CD14-positive monocyte (primary cell): ENCODE data around the gene TAAR8. TPM values are rescaled to one million over a fixed set of nuclear protein-coding genes. Genes with fewer than 3 reads are reported as not detected.

Experiments
- DNase-seq, 3 donors: peaks; one replicate each; pipeline ENCODE4 v3.0.0-alpha.2; 2011 to 2022
- H2AFZ ChIP-seq: 2 replicates; pipeline ENCODE4 v1.6.0; 2012; ENCODE audit warnings: mild to moderate bottlenecking, low read depth, low read length, inconsistent platforms; ENCODE audit not compliant: insufficient read depth, poor library complexity, severe bottlenecking
- H3K27ac ChIP-seq, 2 donors: 1 replicate in 1 of 2; 2 replicates in 1 of 2; pipeline ENCODE4 v1.5.1; 2012 to 2013; ENCODE audit warnings: low read length in 2 of 2, control low read depth in 1 of 2, inconsistent platforms in 1 of 2, low read depth in 1 of 2, mild to moderate bottlenecking in 1 of 2
- H3K27me3 ChIP-seq, 2 donors: one replicate each; pipeline versions ENCODE4 v1.6.0 to v1.6.1; 2011 to 2013; ENCODE audit warnings: low read length in 2 of 2; ENCODE audit not compliant: control insufficient read depth in 2 of 2, insufficient read depth in 2 of 2
- H3K36me3 ChIP-seq, 2 donors: replicated peaks in 1 of 2; 1 replicate in 1 of 2; 2 replicates in 1 of 2; pipeline versions ENCODE4 v1.5.1 to v1.6.1; 2012 to 2013; ENCODE audit warnings: low read length in 2 of 2, control low read depth in 1 of 2, inconsistent platforms in 1 of 2, mild to moderate bottlenecking in 1 of 2; ENCODE audit not compliant: insufficient read depth in 2 of 2, control insufficient read depth in 1 of 2
- H3K4me1 ChIP-seq, 2 donors: 1 replicate in 1 of 2; 2 replicates in 1 of 2; pipeline versions ENCODE4 v1.5.1 to v1.6.1; 2012 to 2013; ENCODE audit warnings: low read length in 2 of 2, control low read depth in 1 of 2, inconsistent platforms in 1 of 2, mild to moderate bottlenecking in 1 of 2, moderate library complexity in 1 of 2; ENCODE audit not compliant: insufficient read depth in 2 of 2, control insufficient read depth in 1 of 2
- H3K4me2 ChIP-seq: replicated peaks from 2 replicates; pipeline ENCODE3; 2012; ENCODE audit warnings: low read length, moderate library complexity, mild to moderate bottlenecking; ENCODE audit not compliant: poor library complexity, severe bottlenecking; ENCODE audit errors: extremely low read depth
- H3K4me3 ChIP-seq, 3 experiments: fragments of 200-600 bp in 1 of 3; sonication (generic) in 1 of 3; replicated peaks in 1 of 3; 1 replicate in 2 of 3; 2 replicates in 1 of 3; pipeline ENCODE4 v1.5.1; 2011 to 2013; ENCODE audit warnings: low read length in 3 of 3, mild to moderate bottlenecking in 3 of 3, control low read depth in 2 of 3, low read depth in 2 of 3, inconsistent platforms in 1 of 3, moderate library complexity in 1 of 3
- H3K79me2 ChIP-seq: 2 replicates; pipeline ENCODE4 v1.6.0; 2012; ENCODE audit warnings: mild to moderate bottlenecking, control low read depth, inconsistent platforms, low read length, moderate library complexity; ENCODE audit not compliant: insufficient read depth
- H3K9ac ChIP-seq: 2 replicates; pipeline ENCODE4 v1.6.0; 2017; ENCODE audit warnings: low read length, mild to moderate bottlenecking; ENCODE audit not compliant: insufficient read depth, poor library complexity, severe bottlenecking
- H3K9me3 ChIP-seq, 2 donors: replicated peaks in 1 of 2; 1 replicate in 1 of 2; 2 replicates in 1 of 2; pipeline versions ENCODE4 v1.5.1 to v1.6.1; 2012 to 2013; ENCODE audit warnings: low read length in 2 of 2, control low read depth in 1 of 2; ENCODE audit not compliant: control insufficient read depth in 1 of 2, insufficient read depth in 1 of 2
- H4K20me1 ChIP-seq: 2 replicates; pipeline ENCODE4 v1.6.0; 2012; ENCODE audit warnings: mild to moderate bottlenecking, low read length, control low read depth, moderate library complexity; ENCODE audit not compliant: insufficient read depth
- H3K27ac Mint-ChIP-seq, 7 donors: one replicate each; pipeline ENCODE4 v1.8.0; 2020; ENCODE audit warnings: mild to moderate bottlenecking in 7 of 7, mixed read lengths in 7 of 7, moderate library complexity in 6 of 7, inconsistent platforms in 2 of 7
- H3K27me3 Mint-ChIP-seq, 3 donors: one replicate each; pipeline ENCODE4 v1.8.0; 2021 to 2022; ENCODE audit warnings: low read depth in 3 of 3, mild to moderate bottlenecking in 3 of 3, mixed read lengths in 3 of 3, moderate library complexity in 3 of 3, inconsistent platforms in 1 of 3
- H3K36me3 Mint-ChIP-seq, 2 donors: one replicate each; pipeline ENCODE4 v1.8.0; 2020; ENCODE audit warnings: mixed read lengths in 2 of 2, inconsistent platforms in 1 of 2, mild to moderate bottlenecking in 1 of 2
- H3K4me1 Mint-ChIP-seq: one replicate; pipeline ENCODE4 v1.8.0; 2020; ENCODE audit warnings: mild to moderate bottlenecking, mixed read lengths
- H3K4me3 Mint-ChIP-seq, 2 donors: one replicate each; pipeline ENCODE4 v1.8.0; 2020; ENCODE audit warnings: mild to moderate bottlenecking in 2 of 2, mixed read lengths in 2 of 2, moderate library complexity in 1 of 2
- H3K9me3 Mint-ChIP-seq, 7 donors: one replicate each; pipeline ENCODE4 v1.8.0; 2020 to 2022; ENCODE audit warnings: mixed read lengths in 7 of 7, mild to moderate bottlenecking in 6 of 7, moderate library complexity in 6 of 7, inconsistent platforms in 2 of 7
- CTCF ChIP-seq: fragments of 200-600 bp; IDR thresholded peaks from one replicate; pipeline ENCODE4 v1.8.0; 2022; ENCODE audit warnings: antibody characterized with exemption, mild to moderate bottlenecking
- WGBS: methylation state at CpG from one replicate; pipeline ENCODE4 v1.1.5; 2013; ENCODE audit warnings: missing lambda C conversion rate; ENCODE audit not compliant: insufficient coverage; 5-methylcytosine and 5-hydroxymethylcytosine counted together
- intact Hi-C, 2 donors: fragments of 100-400 bp; cut with micrococcal nuclease; formaldehyde crosslinking; loops; one replicate each; pipeline versions ENCODE4 v1.15.0 to v1.15.1; 2023
- polyA plus RNA-seq, 3 donors: library from polyadenylated mRNA; depleted of rRNA in 1 of 3; unstranded in 2 of 3; stranded (reverse) in 1 of 3; fragments of 300-500 nt in 2 of 3; fragments of >200 nt in 1 of 3; fragmentation: Illumina TruSeq in 2 of 3; gene quantifications; 1 replicate in 2 of 3; 2 replicates in 1 of 3; pipeline ENCODE4 v1.2.3, GENCODE V29; 2012 to 2021

Gene TAAR8
- polyA plus RNA-seq, 3 donors, result not detected

GRCh38 chr6:132568611-132569010, 16.1 kb downstream of the TAAR8 start:
- Histone ChIP-seq H3K27ac (no peak overlapping the region), H3K79me2 (no peaks in the 10 kb centered on the region), H3K4me2 (no peak overlapping the region), H3K4me3 (no peak overlapping the region), H3K9me3 (no peaks in the 10 kb centered on the region), H3K9ac (no peak overlapping the region), H2AFZ (no peak overlapping the region), H3K4me1 (peaks cover 10 to 16% of the 10 kb centered on the region in 2 donors), H3K27me3 (peaks cover 0 to 14% of the 10 kb centered on the region in 2 donors), H3K36me3 (no peaks in the 10 kb centered on the region), H4K20me1 (no peaks in the 10 kb centered on the region)
- Mint-ChIP-seq H3K36me3 (no peaks in the 10 kb centered on the region), H3K4me3 (no peak overlapping the region), H3K27me3 (peaks cover 4 to 12% (median 8%) of the 10 kb centered on the region in 3 donors), H3K4me1 (peaks cover 11% of the 10 kb centered on the region), H3K27ac (no peak overlapping the region), H3K9me3 (no peaks in the 10 kb centered on the region)
- WGBS, result no CpG with 5 or more reads among the region's 6 CpGs
- intact Hi-C loops, result no loop called here
- no peak for TF ChIP-seq CTCF
- no peak for DNase-seq

- no peak overlapping the region for H3K4me3 ChIP-seq
- Mint-ChIP-seq H3K27me3 (peaks cover 4 to 12% (median 10%) of the 10 kb centered on the region in 3 donors), H3K27ac (no peak overlapping the region), H3K9me3 (no peaks in the 10 kb centered on the region), H3K36me3 (no peaks in the 10 kb centered on the region), H3K4me3 (no peak overlapping the region), H3K4me1 (peaks cover 11% of the 10 kb centered on the region)
- intact Hi-C loops, result no loop called here
- no peak overlapping the region for H3K4me2 ChIP-seq
- DNase-seq, result no peak
- no peak overlapping the region for H3K9ac ChIP-seq
- 94% methylated on average over 2 of the region's 4 CpGs for WGBS
- no peaks in the 10 kb centered on the region for H3K36me3 ChIP-seq
- H4K20me1 ChIP-seq, result no peaks in the 10 kb centered on the region
- no peak for TF ChIP-seq CTCF
- H3K27ac ChIP-seq, result no peak overlapping the region
- peaks cover 10 to 16% of the 10 kb centered on the region in 2 donors for H3K4me1 ChIP-seq
- H3K79me2 ChIP-seq, result no peaks in the 10 kb centered on the region
- no peaks in the 10 kb centered on the region for H3K9me3 ChIP-seq
- H2AFZ ChIP-seq, result no peak overlapping the region
- H3K27me3 ChIP-seq, result peaks cover 0 to 16% of the 10 kb centered on the region in 2 donors
These were observed 16.7 kb downstream of the TAAR8 start for GRCh38 chr6:132569170-132569569.
